HEK293 (cell line): Measurements from ENCODE around the gene EFCAB11.

ENCODE experiments used
- GLIS2 ChIP-seq: fragments of 450-650 bp; formaldehyde crosslinking; IDR thresholded peaks from 2 replicates; pipeline ENCODE4 v1.5.1; 2016; ENCODE audit warnings: missing biosample characterization, missing genetic modification characterization
- KLF10 ChIP-seq: fragments of 450-650 bp; IDR thresholded peaks from 2 replicates; pipeline ENCODE4 v1.5.1; 2018; ENCODE audit warnings: missing biosample characterization, mild to moderate bottlenecking, missing genetic modification characterization
- KLF9 ChIP-seq: fragments of 450-650 bp; formaldehyde crosslinking; IDR thresholded peaks from 2 replicates; pipeline ENCODE4 v1.5.1; 2016; ENCODE audit warnings: missing biosample characterization, missing genetic modification characterization, low read depth
- PRDM1 ChIP-seq: fragments of 450-650 bp; formaldehyde crosslinking; IDR thresholded peaks from 2 replicates; pipeline ENCODE4; 2016; ENCODE audit warnings: missing biosample characterization, missing genetic modification characterization
- PRDM10 ChIP-seq: fragments of 450-650 bp; formaldehyde crosslinking; IDR thresholded peaks from 2 replicates; pipeline ENCODE4 v1.5.1; 2016; ENCODE audit warnings: missing biosample characterization, missing genetic modification characterization
- SCRT1 ChIP-seq: fragments of 450-650 bp; formaldehyde crosslinking; IDR thresholded peaks from 2 replicates; pipeline ENCODE4 v1.5.1; 2016; ENCODE audit warnings: missing biosample characterization, missing genetic modification characterization, borderline replicate concordance
- SCRT2 ChIP-seq: fragments of 450-650 bp; formaldehyde crosslinking; IDR thresholded peaks from 2 replicates; pipeline ENCODE4 v1.5.1; 2016; ENCODE audit warnings: missing biosample characterization, missing genetic modification characterization
- TSHZ1 ChIP-seq: fragments of 450-650 bp; formaldehyde crosslinking; IDR thresholded peaks from 2 replicates; pipeline ENCODE4 v1.5.1; 2016; ENCODE audit warnings: missing biosample characterization, missing genetic modification characterization, borderline replicate concordance
- YY1 ChIP-seq: fragments of 450-650 bp; formaldehyde crosslinking; IDR thresholded peaks from 2 replicates; pipeline ENCODE4 v1.5.1; 2018; ENCODE audit warnings: missing biosample characterization, missing genetic modification characterization
- YY2 ChIP-seq: fragments of 450-650 bp; formaldehyde crosslinking; IDR thresholded peaks from 2 replicates; pipeline ENCODE4 v1.5.1; 2016; ENCODE audit warnings: missing biosample characterization, missing genetic modification characterization
- ZNF138 ChIP-seq: fragments of 450-650 bp; formaldehyde crosslinking; IDR thresholded peaks from 2 replicates; pipeline ENCODE4 v1.5.1; 2016; ENCODE audit warnings: missing biosample characterization, missing genetic modification characterization, borderline replicate concordance
- ZNF175 ChIP-seq: fragments of 450-650 bp; formaldehyde crosslinking; IDR thresholded peaks from 2 replicates; pipeline ENCODE4 v1.5.1; 2016; ENCODE audit warnings: missing biosample characterization, missing genetic modification characterization
- ZNF221 ChIP-seq: fragments of 450-650 bp; formaldehyde crosslinking; IDR thresholded peaks from 2 replicates; pipeline ENCODE4 v1.5.1; 2017; ENCODE audit warnings: missing biosample characterization, missing genetic modification characterization, borderline replicate concordance
- ZNF23 ChIP-seq: fragments of 450-650 bp; formaldehyde crosslinking; IDR thresholded peaks from 2 replicates; pipeline ENCODE4 v1.5.1; 2016; ENCODE audit warnings: missing biosample characterization, missing genetic modification characterization, borderline replicate concordance
- ZNF239 ChIP-seq: fragments of 450-650 bp; formaldehyde crosslinking; IDR thresholded peaks from 2 replicates; pipeline ENCODE4 v1.5.1; 2016; ENCODE audit warnings: missing biosample characterization, missing genetic modification characterization
- ZNF366 ChIP-seq: fragments of 450-650 bp; formaldehyde crosslinking; conservative IDR thresholded peaks from 2 replicates; pipeline ENCODE4 v1.5.1; 2016; ENCODE audit warnings: missing biosample characterization, missing genetic modification characterization
- ZNF391 ChIP-seq: fragments of 450-650 bp; formaldehyde crosslinking; IDR thresholded peaks from 2 replicates; pipeline ENCODE4 v1.5.1; 2016; ENCODE audit warnings: low read depth, missing biosample characterization, missing genetic modification characterization, borderline replicate concordance
- ZNF416 ChIP-seq: fragments of 450-650 bp; formaldehyde crosslinking; IDR thresholded peaks from 2 replicates; pipeline ENCODE4 v1.5.1; 2016; ENCODE audit warnings: missing biosample characterization, missing genetic modification characterization
- ZNF488 ChIP-seq: fragments of 450-650 bp; formaldehyde crosslinking; IDR thresholded peaks from 2 replicates; pipeline ENCODE4 v1.5.1; 2016; ENCODE audit warnings: missing biosample characterization, missing genetic modification characterization
- ZNF510 ChIP-seq: fragments of 450-650 bp; formaldehyde crosslinking; IDR thresholded peaks from 2 replicates; pipeline ENCODE4 v1.5.1; 2018; ENCODE audit warnings: mild to moderate bottlenecking, missing genetic modification characterization, missing biosample characterization; ENCODE audit not compliant: insufficient replicate concordance
- ZNF549 ChIP-seq: fragments of 450-650 bp; IDR thresholded peaks from 2 replicates; pipeline ENCODE4 v1.5.1; 2018; ENCODE audit warnings: missing biosample characterization, missing genetic modification characterization, mild to moderate bottlenecking, inconsistent platforms, moderate library complexity
- ZNF645 ChIP-seq: fragments of 450-650 bp; formaldehyde crosslinking; IDR thresholded peaks from 2 replicates; pipeline ENCODE4; 2016; ENCODE audit warnings: missing biosample characterization, missing genetic modification characterization
- ZNF830 ChIP-seq: fragments of 450-650 bp; IDR thresholded peaks from 2 replicates; pipeline ENCODE4 v1.5.0; 2018; ENCODE audit warnings: missing biosample characterization, missing genetic modification characterization, low read depth, mild to moderate bottlenecking, moderate library complexity
- TF ChIP-seq, protein P1 (sequence below): fragments of 450-650 bp; formaldehyde crosslinking; IDR thresholded peaks from 2 replicates; pipeline ENCODE4 v1.5.1; 2016; ENCODE audit warnings: missing biosample characterization, missing genetic modification characterization
- TF ChIP-seq, protein P2 (sequence below): fragments of 450-650 bp; formaldehyde crosslinking; IDR thresholded peaks from 2 replicates; pipeline ENCODE4 v1.5.1; 2016; ENCODE audit warnings: missing biosample characterization, missing genetic modification characterization
- TF ChIP-seq, protein P3 (sequence below): fragments of 450-650 bp; formaldehyde crosslinking; IDR thresholded peaks from 2 replicates; pipeline ENCODE4 v1.5.1; 2016; ENCODE audit warnings: missing biosample characterization, missing genetic modification characterization

Gene EFCAB11

GRCh38 chr14:89954070-89955021 lies at the start of gene EFCAB11 (continued):
- TF ChIP-seq TSHZ1 (tag by site-specific recombination) = no peak
- TF ChIP-seq ZNF366 = no peak
- no peak for TF ChIP-seq SCRT2 (tag by site-specific recombination)
- peak; percentile 99 for TF ChIP-seq KLF9
- TF ChIP-seq ZNF549 (tag by site-specific recombination) = no peak
- no peak for TF ChIP-seq KLF10
- TF ChIP-seq ZNF510 = no peak
- TF ChIP-seq SCRT1 (tag by site-specific recombination) = no peak
- TF ChIP-seq ZNF645 (tag by site-specific recombination) = no peak
- no peak for TF ChIP-seq ZNF221 (tag by site-specific recombination)
- TF ChIP-seq, protein P1, sequence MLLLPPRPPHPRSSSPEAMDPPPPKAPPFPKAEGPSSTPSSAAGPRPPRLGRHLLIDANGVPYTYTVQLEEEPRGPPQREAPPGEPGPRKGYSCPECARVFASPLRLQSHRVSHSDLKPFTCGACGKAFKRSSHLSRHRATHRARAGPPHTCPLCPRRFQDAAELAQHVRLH (tag by site-specific recombination) = peak; percentile 51; the same call in 1 of the 2 replicates
- peak; percentile 37; the same call in 1 of the 2 replicates for TF ChIP-seq PRDM1 (tag by site-specific recombination)
- peak; percentile 55 for TF ChIP-seq PRDM10 (tag by site-specific recombination)
- TF ChIP-seq, protein P2, sequence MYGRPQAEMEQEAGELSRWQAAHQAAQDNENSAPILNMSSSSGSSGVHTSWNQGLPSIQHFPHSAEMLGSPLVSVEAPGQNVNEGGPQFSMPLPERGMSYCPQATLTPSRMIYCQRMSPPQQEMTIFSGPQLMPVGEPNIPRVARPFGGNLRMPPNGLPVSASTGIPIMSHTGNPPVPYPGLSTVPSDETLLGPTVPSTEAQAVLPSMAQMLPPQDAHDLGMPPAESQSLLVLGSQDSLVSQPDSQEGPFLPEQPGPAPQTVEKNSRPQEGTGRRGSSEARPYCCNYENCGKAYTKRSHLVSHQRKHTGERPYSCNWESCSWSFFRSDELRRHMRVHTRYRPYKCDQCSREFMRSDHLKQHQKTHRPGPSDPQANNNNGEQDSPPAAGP = no peak
- TF ChIP-seq ZNF175 (tag by site-specific recombination) = no peak
- TF ChIP-seq ZNF488 (tag by site-specific recombination) = no peak
- TF ChIP-seq GLIS2 = peak; percentile 80
- TF ChIP-seq ZNF138 (tag by site-specific recombination) = no peak
- no peak for TF ChIP-seq YY2
- no peak for TF ChIP-seq ZNF23 (tag by site-specific recombination)
- no peak for TF ChIP-seq ZNF239 (tag by site-specific recombination)
- no peak for TF ChIP-seq ZNF416 (tag by site-specific recombination)
- TF ChIP-seq YY1 = no peak
- peak; percentile 58; the same call in 1 of the 2 replicates for TF ChIP-seq ZNF391 (tag by site-specific recombination)
- TF ChIP-seq, protein P3, sequence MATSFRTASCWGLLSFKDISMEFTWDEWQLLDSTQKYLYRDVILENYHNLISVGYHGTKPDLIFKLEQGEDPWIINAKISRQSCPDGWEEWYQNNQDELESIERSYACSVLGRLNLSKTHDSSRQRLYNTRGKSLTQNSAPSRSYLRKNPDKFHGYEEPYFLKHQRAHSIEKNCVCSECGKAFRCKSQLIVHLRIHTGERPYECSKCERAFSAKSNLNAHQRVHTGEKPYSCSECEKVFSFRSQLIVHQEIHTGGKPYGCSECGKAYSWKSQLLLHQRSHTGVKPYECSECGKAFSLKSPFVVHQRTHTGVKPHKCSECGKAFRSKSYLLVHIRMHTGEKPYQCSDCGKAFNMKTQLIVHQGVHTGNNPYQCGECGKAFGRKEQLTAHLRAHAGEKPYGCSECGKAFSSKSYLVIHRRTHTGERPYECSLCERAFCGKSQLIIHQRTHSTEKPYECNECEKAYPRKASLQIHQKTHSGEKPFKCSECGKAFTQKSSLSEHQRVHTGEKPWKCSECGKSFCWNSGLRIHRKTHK (tag by site-specific recombination) = no peak
- TF ChIP-seq ZNF830 (tag by site-specific recombination) = no peak
